ENCODE data around the gene FAM120B.
A peak's percentile ranks its signal among the peaks of the same experiment; 100 is the strongest.

FAM120B gene

DNA sequence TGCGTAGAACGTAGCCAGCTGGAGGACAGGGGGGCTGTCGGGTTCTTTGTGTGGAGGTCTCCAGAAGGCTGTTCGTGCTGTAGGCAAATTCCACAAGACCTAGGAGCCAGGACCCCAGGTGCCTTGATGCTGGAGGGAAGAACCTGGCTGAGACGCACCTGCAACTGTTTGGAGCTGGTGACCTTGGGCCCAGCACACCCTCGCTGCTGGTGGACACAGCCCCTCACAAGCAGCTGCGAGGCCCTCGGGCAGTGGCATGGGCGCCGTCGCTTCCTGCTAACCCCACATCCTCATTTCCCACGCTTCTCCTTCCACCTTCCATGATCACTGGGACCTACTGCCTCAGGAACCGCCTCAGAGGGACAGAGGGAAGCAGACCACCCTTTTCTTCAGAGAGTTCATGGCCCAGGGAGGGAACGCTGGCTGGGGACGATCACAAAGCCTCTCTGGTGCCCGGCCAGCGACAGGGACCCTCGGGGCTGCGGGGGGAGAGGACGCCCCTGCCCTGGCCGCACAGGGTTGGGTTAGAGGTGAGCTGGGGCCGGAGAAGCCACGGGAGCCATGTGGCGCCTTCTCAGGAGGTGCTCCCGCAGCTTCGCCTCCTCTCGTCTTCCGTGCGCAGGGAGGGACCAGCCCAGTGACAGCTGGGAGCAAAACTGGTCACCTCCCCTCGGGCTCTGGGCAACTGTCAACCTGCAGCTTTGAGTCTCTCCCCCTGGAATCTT lies 34.1 kb upstream of the FAM120B start:
- no peak for DNase-seq (ENCODE audit: low spot score)

DNA sequence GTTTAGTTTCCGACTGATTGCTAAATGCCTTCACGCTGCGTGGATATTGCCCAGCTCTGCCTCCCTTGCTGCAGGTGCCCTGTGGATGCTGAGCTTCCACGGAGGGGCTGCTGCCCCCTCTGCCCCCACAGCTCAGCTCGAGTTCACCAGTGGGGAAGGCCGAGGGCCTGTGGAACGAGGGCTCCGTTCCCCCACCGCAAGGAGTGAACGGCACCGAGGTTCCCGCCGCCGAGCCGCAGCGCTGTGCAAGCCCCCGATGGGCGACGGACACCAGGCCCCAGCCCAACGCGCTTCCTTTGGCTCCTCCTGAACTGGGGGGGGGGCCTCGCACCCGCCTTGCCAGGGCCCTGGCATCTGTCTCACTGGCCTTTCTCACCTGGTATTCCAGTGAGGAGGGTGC lies 33.4 kb upstream of the FAM120B start:
- DNase-seq (ENCODE audit: low spot score), result no peak

DNA sequence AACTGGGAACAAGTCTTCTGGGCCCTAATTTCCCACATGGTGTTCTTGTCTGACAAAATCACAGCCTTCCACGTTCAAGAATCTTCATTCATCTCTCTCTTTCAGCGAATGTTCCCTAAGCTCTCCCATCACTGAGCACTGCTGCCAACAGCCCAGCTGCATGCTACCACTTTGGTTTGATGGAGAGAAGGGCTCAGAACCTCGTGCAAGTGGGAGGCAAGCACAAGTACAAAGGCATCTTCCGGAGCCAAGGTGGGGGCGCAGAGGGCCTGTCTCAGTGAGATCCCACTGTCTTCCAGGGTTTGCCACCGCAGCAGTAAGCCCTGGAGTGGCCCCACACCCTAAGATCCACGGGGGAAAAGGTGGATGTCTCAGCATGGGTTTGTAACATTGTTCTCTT lies 32.9 kb upstream of the FAM120B start:
- DNase-seq (ENCODE audit: low spot score), result no peak

DNA sequence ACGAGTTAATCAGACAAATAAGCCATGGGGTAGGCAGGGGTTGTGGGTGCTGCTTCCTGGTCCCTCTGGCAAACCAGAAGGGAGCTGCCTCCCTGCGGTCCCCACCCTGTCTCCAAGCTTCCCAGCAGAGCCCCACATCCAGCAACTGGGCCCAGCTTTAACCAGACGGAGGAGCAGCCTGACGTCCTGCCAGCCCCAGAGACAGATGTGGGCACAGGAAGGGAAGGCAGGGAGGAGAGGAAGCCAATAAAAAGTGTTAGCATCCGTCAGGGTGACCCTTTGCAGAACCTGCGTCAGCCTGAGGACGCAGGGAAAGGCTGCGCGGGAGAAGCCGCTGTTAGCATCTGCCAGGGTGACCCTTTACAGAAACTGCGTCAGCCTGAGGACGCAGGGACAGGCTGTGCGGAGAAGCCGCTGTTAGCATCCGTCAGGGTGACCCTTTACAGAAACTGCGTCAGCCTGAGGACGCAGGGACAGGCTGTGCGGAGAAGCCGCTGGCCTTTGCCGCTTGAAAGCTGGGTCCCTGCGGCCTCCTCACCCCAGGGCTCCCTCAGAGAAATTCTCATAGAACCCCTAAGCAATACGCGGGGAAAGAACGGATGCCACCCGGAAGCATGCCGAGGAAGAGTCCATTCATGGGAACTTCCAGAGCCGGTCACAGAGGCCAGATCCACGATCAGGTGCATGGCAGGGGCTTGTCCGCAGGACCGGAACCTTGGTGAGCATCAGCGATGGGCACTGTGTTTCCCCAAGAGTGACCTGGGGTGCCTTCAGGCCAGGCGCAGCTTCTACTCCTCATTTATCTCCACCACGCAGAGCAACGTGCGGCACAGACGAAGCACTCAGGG lies 31.6 kb upstream of the FAM120B start:
- DNase-seq (ENCODE audit: low spot score), result no peak

DNA sequence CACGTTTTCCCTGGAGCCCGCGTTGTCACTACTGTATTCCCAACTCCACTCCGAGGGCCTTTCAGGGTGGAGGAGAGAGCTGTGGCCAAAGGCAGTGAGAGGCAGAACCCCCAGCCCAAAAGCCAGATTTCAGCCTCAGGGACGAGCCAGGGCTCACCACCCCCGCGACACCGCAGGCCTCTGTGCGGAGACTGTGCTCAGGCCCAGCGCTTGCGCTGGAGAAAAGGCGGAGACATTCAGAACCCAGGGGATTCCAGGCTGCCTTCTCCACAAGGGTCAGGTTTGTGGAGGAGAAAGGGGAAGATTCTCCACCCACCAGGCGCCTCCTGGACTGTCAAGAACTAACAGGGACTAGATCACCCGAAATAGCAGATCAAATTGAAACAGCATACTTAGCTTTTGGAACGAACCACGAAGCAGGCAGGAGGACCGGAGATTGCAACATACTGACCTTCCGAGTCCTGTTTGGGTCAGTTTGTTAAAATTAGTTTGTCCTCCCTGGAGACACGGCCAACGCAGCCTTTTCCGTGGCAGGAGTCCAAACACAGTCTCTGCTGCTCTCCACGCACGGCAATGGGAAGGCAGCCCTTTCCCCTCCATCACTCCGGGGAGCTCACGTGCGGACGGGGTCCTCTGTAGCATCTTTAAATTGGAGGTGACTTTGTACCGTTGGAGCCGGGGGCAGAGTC lies 30.0 kb upstream of the FAM120B start:
- DNase-seq (ENCODE audit: low spot score), result no peak

DNA sequence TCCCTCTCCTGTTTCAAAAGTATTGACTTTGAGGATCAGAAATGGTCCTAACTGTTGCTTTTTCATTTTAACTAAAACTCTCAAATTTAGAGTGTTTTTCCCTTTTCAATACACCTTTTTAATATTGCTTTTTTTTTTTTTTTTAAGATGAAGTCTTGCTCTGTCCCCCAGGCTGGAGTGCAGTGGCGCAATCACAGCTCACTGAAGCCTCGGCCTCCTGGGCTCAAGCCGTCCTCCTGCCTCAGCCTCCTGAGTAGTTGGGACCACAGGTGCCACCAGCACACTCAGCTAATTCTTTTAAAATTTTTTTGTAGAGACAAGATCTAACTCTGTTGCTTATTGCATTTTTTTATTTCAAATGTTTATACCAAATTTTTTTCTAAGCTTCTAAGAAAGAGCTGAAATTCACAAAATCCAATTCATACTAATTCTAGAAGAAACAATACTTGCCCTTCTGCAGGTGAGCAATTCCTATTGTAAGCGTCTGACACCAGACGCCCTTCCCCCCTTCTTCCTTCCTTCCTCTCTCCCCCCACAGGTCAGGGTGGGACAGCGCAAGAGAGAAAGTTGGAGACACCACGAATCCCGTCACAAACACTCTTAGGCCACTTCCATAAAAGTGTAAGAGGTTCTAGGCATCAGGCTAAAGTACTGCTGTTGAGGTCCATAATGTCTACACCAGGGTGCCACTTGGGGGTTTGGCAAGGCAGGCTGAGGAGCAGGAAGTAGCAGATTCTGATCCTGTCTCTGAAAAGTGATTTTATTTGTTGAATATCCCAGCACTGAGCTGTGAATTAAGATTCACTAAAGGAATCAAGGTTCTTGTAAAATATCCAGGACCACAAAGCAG lies 28.4 kb upstream of the FAM120B start:
- no peak for DNase-seq (ENCODE audit: low spot score)

DNA sequence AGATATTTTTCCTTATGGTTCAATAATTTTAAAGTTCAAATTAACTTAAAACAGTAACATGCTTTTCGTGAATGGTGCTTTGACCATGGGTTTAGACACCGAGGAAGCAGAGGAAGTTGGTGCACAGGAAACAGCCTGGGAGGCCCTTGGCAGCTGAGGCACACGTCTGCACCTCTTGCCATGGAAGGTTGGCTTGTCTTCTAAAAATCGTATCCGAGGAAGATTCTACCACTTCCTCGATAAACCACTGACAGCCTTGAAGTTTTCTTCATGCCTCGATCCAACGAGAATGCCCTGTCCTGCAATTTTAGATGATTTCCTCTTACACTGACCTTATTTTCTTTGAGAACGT lies 27.8 kb upstream of the FAM120B start:
- no peak for DNase-seq (ENCODE audit: low spot score)

DNA sequence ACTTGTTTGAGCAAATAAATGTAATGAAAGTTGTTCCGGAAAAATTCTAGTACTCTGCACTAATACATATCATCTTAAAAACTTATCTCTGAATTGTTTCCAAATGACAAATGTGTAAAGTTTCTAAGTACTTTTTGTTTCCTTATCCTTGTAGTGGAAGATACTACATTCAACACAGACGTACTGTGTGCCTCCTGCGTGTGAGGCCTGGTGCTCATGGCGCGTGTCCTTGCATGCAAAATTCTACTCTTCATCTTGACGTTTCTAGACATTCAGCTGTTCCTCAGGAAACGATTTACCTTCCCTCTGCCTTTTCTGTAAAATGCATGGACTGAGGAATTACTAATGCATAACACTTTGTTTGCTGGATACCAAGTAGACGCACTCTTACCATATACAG lies 27.1 kb upstream of the FAM120B start:
- no peak for DNase-seq (ENCODE audit: low spot score)

DNA sequence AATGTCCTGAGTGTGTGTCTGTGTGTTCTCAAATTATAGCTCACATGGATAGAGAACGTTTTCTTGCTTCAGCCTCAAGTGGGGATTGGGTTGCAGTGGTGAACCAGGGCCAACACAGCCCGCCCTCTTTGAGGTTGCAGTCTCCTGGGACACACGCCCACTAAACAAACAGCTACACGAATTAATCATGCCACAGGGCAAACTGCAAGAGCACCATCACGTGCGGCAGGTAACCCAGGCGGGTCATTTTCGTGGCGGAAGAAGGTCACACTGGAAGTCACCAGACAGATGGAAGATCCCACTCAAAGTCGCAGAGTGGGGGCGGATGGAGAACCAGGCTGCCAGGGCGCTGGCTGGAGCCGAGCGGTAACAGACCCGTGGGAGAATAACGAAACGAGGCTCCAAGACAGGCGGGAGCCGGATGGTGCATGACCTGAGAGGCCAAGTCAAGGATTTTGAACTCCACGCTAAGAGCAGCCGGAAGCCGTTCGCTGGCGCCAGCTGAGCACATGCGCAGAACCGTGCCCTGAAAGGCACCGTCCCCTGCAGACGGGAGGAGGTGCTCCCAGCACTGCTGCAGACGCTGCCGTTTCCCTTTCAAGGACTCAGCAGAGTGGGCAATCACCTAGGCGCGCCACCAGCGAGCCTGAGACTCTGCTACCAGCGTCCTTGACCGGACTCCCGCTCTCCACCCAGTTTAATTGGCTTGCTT lies 26.4 kb upstream of the FAM120B start:
- DNase-seq (ENCODE audit: low spot score), result peak; percentile 45

DNA sequence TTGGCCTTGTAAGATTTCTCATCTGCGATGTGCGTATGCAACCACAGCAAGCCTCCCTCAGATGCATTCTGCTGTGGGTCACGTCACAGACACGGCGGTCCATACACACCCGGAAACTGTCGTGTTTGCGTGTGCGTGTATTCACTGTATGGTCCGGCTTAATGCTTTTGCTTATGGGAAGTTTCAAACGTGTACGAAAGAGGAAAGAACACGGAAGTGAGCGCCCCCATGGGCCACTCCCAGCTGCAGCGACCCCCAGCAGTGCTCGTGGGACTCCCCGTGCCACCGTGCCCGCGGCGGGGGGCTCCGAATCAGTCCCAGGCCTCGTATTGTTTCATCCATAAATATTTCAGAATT lies 25.9 kb upstream of the FAM120B start:
- DNase-seq (ENCODE audit: low spot score), result no peak

DNA sequence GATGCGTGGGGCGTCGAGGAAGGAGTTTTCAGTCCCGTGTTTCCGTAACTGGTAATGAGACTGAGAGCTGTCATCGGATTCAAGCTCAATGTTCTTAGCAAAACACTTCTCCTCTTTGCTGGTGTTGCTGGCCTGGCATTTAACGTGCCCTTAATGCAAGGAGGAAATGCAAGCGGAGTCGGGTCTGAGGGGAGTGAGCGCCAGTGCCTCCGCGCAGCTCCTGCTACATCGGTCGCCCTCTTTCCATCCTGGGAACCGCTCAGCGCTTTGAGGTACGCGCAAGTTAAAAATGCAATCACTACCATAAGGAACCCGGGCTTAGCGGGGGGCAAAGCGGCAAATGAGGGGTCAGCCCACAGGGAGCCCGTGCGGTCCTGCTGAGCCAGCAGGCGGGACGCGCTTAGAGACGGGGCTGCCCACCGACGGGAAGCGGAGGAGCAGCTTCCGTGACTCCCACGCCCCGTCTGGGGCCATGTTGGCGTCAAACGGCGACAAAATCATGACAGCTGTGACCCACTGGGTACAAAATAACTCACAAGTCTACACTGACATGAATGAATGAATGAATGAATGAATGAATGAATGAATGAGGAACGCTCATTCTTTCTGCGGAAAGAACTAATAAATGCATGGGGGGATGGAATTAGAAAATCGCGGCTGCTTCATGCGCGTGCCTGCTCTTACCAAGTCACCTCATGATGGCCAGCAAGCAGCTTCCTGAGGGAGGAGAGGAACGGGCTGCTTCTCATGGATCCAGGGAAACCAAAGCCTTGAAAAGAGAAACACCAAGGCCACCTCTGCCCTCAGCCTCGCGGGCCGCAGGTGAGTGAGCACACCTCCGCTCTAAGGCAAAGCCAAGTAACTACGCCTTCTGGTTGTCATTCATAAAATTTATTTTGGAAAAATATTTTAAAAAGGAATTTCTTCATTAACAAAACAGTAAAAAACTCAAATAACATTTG lies 24.9 kb upstream of the FAM120B start:
- DNase-seq (ENCODE audit: low spot score), result no peak

DNA sequence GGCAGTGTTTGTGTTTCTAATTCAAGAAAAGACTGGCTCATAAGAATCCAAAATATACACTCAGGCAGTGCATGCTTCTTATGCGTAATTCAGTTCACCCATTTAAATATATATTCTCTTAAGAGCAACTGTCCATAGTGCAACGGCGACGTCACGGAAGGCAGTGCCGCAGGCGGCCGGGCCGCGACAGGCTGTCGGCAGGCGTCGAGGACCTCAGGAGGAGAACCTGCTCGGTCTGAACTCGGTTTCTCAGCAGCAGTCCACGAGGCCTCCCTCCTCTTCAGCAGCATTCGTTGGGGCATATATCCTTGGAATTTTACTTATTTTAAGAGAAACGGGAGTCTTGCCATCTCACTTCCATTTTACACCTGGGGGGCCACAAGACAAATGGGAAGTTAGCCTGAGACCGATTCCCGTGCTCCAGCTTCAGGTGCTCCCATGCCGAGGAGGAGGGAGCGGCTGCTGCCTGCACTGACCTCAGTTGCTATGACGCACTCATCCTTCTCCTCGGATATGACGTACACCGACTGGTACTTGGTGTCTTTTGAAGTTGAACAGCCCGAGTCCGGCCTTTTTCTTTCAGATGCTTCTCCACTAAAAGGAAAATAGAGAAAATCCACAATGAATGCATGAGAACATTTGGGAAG lies 23.9 kb upstream of the FAM120B start:
- DNase-seq (ENCODE audit: low spot score), result no peak

DNA sequence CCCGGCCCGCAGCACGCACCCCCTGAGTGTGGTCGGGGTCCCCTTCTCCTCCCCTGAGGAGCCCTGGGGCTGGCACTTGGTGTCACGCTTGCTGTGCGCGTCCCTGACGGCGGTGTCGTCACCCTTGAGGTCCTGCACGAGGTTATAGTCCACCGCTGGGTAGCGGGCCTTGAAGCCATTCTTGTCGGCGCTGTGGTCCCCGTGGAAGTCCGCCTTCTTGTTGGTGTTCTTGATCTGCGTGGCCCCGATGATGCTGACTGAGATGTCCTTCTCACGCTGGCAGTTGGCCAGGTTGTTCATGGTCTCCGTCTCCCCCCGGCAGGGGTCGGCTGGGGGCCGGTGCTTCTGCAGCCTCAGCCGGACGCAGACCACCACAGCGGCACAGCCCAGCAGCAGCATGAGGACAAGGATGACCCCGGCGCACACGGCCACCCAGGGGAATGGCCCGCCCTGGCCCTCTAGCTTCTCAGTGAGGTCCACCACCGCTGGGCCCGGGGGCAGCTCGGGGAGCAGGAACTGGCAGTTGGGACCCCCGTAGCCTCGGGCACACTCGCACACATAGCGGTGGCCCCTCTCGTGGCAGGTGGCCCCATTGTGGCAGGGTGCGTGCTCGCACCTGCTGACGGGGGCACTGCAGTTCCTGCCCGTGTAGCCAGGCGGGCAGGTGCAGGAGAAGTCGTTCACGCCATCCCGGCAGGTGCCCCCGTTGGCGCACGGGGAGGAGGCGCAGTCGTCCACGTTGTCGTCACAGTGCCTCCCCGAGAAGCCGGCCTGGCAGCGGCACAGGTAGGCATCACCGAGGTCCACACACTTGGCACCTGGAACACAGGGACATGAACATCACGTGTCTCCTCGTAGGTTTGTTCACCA lies 23.1 kb upstream of the FAM120B start:
- no peak for DNase-seq (ENCODE audit: low spot score)

DNA sequence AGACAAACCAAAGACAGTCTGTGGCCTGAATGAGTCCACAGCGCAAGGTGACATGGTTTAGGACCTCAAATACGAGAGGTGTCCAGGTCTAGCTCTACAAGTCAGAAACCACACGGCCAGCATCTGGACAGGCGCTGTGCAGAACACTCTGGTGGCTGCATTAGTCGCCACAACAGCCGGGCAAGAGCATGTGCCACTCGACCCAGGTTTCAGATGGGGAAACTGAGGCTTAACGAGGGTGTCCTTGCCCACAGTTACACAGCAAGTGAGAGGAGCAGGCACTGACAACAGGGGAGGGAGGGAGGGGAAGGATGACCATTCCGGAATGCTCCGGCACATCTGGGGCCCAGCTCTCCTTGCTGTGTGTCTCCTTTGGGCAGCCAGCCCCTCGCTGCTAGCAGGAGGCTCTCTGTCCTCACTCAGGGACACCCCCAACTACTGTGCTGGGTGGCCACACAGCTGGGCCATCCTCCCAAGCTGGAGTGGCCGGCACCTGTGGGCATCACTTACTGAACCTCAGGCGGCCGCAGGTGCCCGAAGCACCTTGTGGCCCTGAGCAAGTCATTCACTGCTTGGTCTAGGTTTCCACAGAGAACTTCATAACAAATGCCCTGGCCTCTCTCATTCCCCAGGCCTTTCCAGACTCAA lies 22.3 kb upstream of the FAM120B start:
- DNase-seq (ENCODE audit: low spot score), result no peak

DNA sequence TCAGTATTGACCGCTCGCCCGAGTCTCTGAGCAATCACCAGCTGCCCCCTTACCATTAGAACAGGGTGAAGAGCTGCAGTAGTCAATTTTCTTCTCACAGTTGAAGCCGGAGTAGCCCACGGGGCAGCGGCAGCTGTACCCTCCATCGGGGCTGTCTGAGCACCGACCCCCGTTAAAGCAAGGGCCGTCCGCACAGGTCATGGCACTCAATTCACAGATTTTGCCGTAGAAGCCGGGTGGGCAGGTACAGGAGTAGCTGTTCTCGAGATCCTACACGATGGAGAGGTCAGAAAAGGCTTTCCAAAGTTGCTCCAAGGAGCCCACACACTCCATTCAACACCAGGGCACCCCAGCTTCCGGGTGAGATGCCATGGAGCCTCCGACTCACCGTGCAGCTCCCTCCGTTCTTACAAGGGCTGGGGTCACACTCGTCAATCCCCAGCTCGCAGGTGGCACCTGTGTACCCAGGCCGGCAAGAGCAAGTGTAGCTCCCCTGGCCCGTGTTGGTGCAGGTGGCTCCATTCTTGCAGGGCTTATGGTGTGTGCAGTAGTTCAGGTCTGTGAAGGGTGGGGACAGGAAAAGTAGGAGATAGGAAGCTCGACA lies 21.6 kb upstream of the FAM120B start:
- no peak for DNase-seq (ENCODE audit: low spot score)

DNA sequence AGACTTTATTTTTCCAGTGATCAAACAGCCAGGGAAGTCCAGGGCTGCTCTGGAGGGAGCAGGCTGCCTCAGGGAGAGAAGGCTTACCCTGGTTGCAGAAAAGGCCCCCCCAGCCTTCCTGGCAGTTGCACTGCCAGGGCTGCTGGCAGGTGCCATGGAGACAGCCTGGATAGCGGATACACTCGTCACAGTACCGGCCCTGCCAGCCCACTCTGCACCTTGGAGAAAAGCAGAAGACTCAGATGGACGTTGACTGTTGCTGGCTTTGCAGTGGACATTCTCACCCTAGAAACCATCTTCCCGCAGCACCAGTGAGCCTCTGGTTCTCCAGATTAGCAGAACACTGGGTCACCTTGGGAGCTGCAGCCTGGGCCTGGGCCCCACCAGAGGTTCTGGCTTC lies 21.1 kb upstream of the FAM120B start:
- DNase-seq (ENCODE audit: low spot score), result no peak

DNA sequence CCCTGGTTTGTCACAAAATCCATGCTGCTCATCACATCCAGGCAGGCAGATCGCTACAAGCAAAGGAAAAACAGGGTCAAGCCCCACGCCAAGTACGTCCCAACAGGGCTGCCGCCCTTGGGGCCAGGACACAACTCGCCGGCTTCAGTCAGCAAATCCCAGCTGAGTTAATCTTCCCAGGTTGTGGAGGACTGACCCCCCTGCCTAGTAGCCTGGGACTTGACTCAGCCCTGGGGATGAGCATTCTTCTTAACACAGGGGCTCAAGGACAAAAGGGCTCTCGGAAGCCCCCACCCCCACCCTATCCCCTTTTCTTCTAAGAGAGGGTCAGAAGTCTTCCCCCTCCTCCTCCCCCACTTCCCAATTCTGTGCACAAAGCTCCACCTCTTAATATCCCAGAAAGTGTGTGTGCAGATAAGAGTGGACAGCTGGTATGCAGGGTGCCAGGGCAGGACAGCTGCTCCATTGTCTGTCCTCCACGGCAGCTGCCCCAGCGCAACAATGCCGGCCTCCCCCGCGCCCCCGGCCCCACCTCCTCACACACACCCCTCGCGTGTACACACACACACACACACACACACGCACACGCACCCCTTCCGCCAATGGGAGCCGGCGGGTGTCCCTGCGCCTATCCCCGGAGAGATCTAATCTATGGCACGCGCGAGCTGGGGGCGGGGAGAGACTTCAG lies 20.2 kb upstream of the FAM120B start:
- no peak for DNase-seq (ENCODE audit: low spot score)

DNA sequence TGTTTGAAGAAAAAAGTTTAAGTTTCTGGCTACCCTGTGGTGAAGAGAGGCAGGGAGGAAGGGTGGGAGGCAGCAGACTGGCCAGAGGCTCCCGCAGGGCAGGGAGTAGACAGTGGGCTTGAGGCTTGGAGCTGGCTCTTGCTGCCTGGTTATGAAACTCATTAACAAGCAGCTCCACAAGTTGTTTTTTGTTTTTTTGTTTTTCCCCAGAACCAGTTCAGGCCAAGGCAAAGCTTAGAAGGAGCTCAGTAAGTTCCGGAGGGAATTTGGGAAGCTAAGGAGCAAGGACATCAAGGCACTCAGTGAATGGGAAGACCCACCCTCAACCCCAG lies 19.7 kb upstream of the FAM120B start:
- no peak for DNase-seq (ENCODE audit: low spot score)

All from germinal center (tissue), 1 donor.